Fibroblast of mammary gland (primary cell): ENCODE results near the gene CHAF1B.
A peak's percentile ranks its signal among the peaks of the same experiment; 100 is the strongest.

ENCODE experiments used
- DNase-seq: peaks from one replicate; pipeline ENCODE4 v3.0.0-alpha.2; 2010; ENCODE audit warnings: low read depth
- H3K4me3 ChIP-seq: 2 replicates; pipeline ENCODE4 v1.5.1; 2011; ENCODE audit warnings: low read depth, mild to moderate bottlenecking, low read length, moderate library complexity; ENCODE audit not compliant: control insufficient read depth
- CTCF ChIP-seq: conservative IDR thresholded peaks from 2 replicates; pipeline ENCODE4 v1.5.1; 2011; ENCODE audit warnings: low read depth, low read length, inconsistent platforms; ENCODE audit not compliant: control insufficient read depth, insufficient read depth

Gene CHAF1B

GRCh38 chr21:36450511-36450910 is 65.3 kb downstream of the CHAF1B start:
- peak; percentile 68 for DNase-seq
- no peak overlapping the region for H3K4me3 ChIP-seq
- no peak for TF ChIP-seq CTCF

GRCh38 chr21:36451506-36451905 is 66.3 kb downstream of the CHAF1B start:
- no peak for DNase-seq
- TF ChIP-seq CTCF, result no peak
- H3K4me3 ChIP-seq, result no peak overlapping the region

- no peak overlapping the region for H3K4me3 ChIP-seq
- TF ChIP-seq CTCF, result no peak
- no peak for DNase-seq
Observed at GRCh38 chr21:36452281-36452825, 67.2 kb downstream of the CHAF1B start.

GRCh38 chr21:36454093-36454531 is 68.9 kb downstream of the CHAF1B start:
- no peak for TF ChIP-seq CTCF
- DNase-seq, result no peak
- no peak overlapping the region for H3K4me3 ChIP-seq

- TF ChIP-seq CTCF, result no peak
- DNase-seq, result no peak
- no peak overlapping the region for H3K4me3 ChIP-seq
Observed at GRCh38 chr21:36454706-36455105, 69.5 kb downstream of the CHAF1B start.

- no peak overlapping the region for H3K4me3 ChIP-seq
- DNase-seq, result peak; percentile 42
- TF ChIP-seq CTCF, result no peak
Observed at GRCh38 chr21:36456729-36457414, 71.7 kb downstream of the CHAF1B start.

GRCh38 chr21:36459098-36459497 is 73.9 kb downstream of the CHAF1B start:
- no peak for DNase-seq
- no peak for TF ChIP-seq CTCF

More at GRCh38 chr21:36459098-36459497, 73.9 kb downstream of the CHAF1B start:
- no peak overlapping the region for H3K4me3 ChIP-seq
